ENCODE data around the gene C7orf33. TPM values are rescaled to one million over a fixed set of nuclear protein-coding genes. Genes with fewer than 3 reads are reported as not detected.
"Not testable (repeated sequence)": the region's sequence is repeated elsewhere in the genome, so short reads cannot be mapped to it uniquely, and the experiment has no call there.

Gene C7orf33
- total and polyA plus RNA-seq, 12 donors, result not detected

DNA sequence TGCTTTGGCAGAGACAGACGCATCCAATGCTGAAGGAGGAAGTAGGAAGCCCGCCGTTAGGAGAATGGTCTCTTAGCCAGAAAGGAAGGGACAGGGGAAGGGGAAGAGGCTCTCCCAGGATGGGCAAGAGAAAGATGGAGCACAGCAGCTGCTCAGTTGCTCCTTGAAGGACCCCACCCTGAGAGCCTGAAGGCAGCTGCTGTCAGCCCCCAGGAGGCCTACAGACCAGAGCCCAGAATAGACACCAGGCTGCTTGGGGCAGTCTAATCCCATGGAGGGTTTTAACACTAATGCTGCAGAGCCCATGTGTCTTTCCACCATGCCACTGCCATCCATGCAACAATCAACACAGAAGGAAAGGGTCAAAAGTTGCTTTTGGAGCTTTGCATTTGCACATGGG lies 3.5 kb upstream of the C7orf33 start:
- Histone ChIP-seq H3K36me3 (no peaks in the 10 kb centered on the region), H3K4me1 (no peaks in the 10 kb centered on the region), H3K9me3 (no peaks in the 10 kb centered on the region), H3K27me3 (peaks cover 0 to 33% (median 9%) of the 10 kb centered on the region in 7 donors), H3K27ac (no peak overlapping the region), H3K4me3 (no peak overlapping the region)
- no peak for DNase-seq
- intact Hi-C loops (cut with DNase I), result loop anchor here in 1 of 10 donors (10.0 kb wide), 1 partner anchor 268 kb away; no protein-coding TSS in a partner anchor
- TF ChIP-seq CTCF (IDR thresholded peaks at IDR 0.05), result no peak
- no peak for ATAC-seq
- WGBS, 2 donors, result 32 to 52% methylated on average over 3 of the region's 3 CpGs

DNA sequence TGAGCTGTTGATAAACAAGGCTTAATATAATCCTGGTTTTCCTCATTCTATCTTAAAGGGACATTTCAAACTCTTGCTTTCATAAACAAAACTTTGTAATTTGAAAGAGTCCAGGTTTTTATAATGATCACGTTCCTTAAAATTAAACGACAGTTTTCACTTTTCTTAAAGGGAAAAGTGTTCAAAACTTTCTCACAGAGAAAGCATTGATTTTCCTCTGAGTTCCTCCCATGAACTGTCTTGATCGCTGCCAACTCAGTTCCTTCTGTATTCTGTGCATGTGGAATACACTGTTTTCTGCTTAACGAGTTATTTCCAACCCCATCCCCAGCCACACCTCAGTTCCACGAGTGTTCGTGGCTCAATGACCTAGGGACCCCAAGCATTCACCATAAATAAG lies 2.4 kb upstream of the C7orf33 start:
- DNase-seq (no peak), ATAC-seq (no peak)
- H3K27me3 ChIP-seq, result peaks cover 0 to 33% (median 9%) of the 10 kb centered on the region in 7 donors
- no peaks in the 10 kb centered on the region for H3K36me3 ChIP-seq
- 65 to 73% methylated on average over 6 of the region's 6 CpGs for WGBS, 2 donors
- no peaks in the 10 kb centered on the region for H3K9me3 ChIP-seq
- intact Hi-C loops (cut with DNase I), result loop anchor here in 1 of 10 donors (10.0 kb wide), 1 partner anchor 267 kb away; no protein-coding TSS in a partner anchor
- TF ChIP-seq CTCF (IDR thresholded peaks at IDR 0.05), result no peak
- H3K4me3 ChIP-seq, result no peak overlapping the region
- H3K27ac ChIP-seq, result no peak overlapping the region
- H3K4me1 ChIP-seq, result no peaks in the 10 kb centered on the region

DNA sequence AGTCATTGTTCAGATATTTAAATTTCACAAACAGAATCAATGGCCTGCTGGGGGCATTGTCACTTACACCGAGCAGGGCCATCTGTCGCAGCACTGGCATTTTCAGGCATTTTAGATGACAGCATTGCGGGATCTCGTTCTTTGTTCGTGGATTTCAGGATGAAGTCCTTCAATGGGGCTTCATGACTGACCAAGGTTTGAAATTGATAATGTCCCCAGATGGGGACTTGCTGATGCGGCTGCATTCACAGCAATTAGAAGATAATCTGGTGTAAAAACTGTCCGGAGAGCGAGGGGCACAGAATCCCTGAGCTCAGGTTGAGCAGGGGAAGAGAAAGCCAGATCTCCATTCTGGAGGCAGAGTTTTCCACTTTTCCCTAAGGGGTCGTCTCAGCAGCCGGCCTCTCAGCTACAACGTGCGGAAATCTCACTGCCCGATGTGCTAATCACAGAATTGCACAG lies 1.9 kb upstream of the C7orf33 start:
- ATAC-seq (no peak), DNase-seq (no peak)
- H3K4me3 ChIP-seq, result no peak overlapping the region
- intact Hi-C loops (cut with DNase I), result loop anchor here in 1 of 10 donors (10.0 kb wide), 1 partner anchor 266 kb away; no protein-coding TSS in a partner anchor
- H3K27me3 ChIP-seq, result peaks cover 0 to 35% (median 9%) of the 10 kb centered on the region in 7 donors
- TF ChIP-seq CTCF (IDR thresholded peaks at IDR 0.05), result no peak
- WGBS, 2 donors, result 78 to 81% methylated on average over 13 of the region's 13 CpGs
- no peak overlapping the region for H3K27ac ChIP-seq
- no peaks in the 10 kb centered on the region for H3K4me1 ChIP-seq
- no peaks in the 10 kb centered on the region for H3K36me3 ChIP-seq
- H3K9me3 ChIP-seq, result no peaks in the 10 kb centered on the region

GRCh38 chr7:148589640-148590039 lies 926 bp upstream of the C7orf33 start:
- WGBS, 2 donors, result 59 to 62% methylated on average over 3 of the region's 3 CpGs
- Histone ChIP-seq H3K9me3 (no peaks in the 10 kb centered on the region), H3K27me3 (peaks cover 0 to 34% (median 9%) of the 10 kb centered on the region in 7 donors), H3K4me3 (no peak overlapping the region), H3K27ac (no peak overlapping the region), H3K4me1 (no peaks in the 10 kb centered on the region), H3K36me3 (no peaks in the 10 kb centered on the region)
- DNase-seq (no peak), ATAC-seq (no peak)
- intact Hi-C loops (cut with DNase I), result loop anchor here in 1 of 10 donors (10.0 kb wide), 1 partner anchor 265 kb away; no protein-coding TSS in a partner anchor
- TF ChIP-seq CTCF (IDR thresholded peaks at IDR 0.05), result no peak

- 89 to 90% methylated on average over 3 of the region's 3 CpGs for WGBS, 2 donors
- H3K4me3 ChIP-seq; intact Hi-C loops (cut with DNase I); ATAC-seq; H3K9me3 ChIP-seq; H3K27ac ChIP-seq; H3K4me1 ChIP-seq; H3K36me3 ChIP-seq; DNase-seq: not testable (repeated sequence)
- H3K27me3 ChIP-seq, result peaks cover 0 to 10% (median 3%) of the 10 kb centered on the region in 7 donors
These were observed 5.8 kb downstream of the C7orf33 start for GRCh38 chr7:148596354-148596753.

All from heart right ventricle (tissue), 16 donors.